HG03045 (cell line): ENCODE data around the gene MINK1.
"Not testable (repeated sequence)": the region's sequence is repeated elsewhere in the genome, so short reads cannot be mapped to it uniquely, and the experiment has no call there.

Experiments used
- ATAC-seq: cut with Tn5 transposase; IDR thresholded peaks from one replicate; pipeline ENCODE4 v1.9.1; 2021; ENCODE audit warnings: mild to moderate bottlenecking, moderate library complexity; ENCODE audit not compliant: unreplicated experiment

MINK1 gene

DNA sequence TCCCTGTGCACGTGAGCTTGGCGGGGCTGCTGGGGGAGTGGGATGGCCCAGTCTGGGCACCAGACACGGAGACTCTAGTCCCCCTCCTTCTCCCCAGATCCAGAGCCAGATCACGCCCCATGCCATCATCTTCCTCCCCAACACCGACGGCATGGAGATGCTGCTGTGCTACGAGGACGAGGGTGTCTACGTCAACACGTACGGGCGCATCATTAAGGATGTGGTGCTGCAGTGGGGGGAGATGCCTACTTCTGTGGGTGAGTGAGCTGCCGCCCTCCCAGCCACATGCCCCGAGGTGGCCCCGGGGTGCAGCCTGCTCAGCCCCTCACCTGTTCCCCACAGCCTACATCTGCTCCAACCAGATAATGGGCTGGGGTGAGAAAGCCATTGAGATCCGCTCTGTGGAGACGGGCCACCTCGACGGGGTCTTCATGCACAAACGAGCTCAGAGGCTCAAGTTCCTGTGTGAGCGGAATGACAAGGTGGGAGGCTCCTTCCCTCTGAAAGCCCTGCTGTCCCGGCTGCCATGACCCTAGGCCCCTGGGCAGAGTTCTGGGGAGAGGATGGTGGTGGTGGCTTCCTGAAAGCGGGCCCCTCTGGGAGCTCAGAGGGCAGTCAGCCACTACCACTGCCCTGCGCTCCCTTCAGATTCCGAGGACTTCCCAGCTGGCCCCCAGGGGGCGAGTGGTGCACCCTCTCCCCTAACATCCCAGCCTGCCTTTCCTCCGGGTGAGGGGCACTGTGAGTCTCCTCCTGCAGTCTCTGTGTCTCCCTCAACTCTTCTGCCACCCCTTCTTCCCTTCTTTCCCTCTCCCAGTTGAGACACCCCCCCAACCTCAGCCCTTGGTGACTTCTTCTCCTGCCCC lies 63.4 kb downstream of the MINK1 start:
- no peak for ATAC-seq

DNA sequence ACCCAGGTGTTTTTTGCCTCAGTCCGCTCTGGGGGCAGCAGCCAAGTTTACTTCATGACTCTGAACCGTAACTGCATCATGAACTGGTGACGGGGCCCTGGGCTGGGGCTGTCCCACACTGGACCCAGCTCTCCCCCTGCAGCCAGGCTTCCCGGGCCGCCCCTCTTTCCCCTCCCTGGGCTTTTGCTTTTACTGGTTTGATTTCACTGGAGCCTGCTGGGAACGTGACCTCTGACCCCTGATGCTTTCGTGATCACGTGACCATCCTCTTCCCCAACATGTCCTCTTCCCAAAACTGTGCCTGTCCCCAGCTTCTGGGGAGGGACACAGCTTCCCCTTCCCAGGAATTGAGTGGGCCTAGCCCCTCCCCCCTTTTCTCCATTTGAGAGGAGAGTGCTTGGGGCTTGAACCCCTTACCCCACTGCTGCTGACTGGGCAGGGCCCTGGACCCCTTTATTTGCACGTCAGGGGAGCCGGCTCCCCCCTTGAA lies 64.1 kb downstream of the MINK1 start:
- no peak for ATAC-seq

DNA sequence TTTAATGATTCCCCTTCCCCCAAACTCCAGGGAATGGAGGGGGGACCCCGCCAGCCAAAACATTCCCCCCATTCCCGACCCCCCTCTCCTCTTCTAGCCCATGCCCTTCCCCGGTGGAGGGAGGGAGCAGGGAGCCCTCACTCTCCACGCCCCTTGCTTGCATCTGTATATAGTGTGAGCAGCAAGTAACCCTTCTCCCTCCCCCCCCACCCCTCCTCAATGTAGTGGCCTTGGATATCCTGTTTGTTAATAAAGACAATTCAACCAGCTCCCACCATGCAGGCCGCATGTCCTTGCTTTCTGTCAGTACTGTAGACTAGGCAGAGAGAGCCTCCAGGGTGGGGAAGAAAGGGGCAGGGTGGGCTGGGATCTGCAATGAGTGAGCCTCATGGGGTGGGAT lies 64.6 kb downstream of the MINK1 start:
- ATAC-seq: no peak

DNA sequence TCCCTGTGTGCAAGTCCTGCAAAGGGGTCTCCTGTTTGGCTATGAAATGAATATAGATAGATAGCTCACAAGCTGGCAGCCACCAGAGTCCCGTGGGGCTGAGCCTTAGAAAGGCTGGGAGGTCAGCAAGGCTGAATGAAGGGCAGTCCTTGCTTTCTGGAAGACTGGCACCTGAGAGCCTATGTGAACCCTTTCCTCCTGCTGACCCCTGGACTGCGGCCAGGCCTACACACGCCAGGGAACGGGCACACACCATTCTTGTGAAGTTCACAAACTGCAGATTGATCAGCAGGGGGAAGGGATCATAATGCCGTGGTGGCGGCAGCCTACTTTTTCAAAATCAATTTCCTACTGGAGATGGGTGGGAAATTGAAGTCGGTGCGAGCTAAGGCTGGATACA lies 65.2 kb downstream of the MINK1 start:
- no peak for ATAC-seq

DNA sequence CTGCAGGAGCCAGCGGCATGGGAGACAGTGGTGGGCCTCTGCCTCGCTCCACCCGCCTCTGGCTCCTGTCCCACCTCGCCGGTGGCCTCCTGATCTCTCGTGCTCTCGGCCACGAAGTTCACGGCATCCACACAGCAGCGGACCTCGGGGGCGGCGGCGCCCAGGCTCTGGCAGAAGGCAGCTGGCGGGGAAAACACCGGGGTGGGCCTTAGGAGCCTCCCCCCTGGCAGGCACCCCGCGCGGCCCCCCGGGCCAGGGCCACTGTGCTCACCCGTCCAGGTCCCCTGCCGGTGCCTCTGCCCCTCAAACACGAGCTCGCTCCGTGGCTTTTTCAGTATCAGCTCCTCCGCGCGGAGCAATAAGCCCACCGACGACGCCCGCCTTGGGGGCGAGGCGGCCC lies 65.8 kb downstream of the MINK1 start:
- ATAC-seq: peak; percentile 4

DNA sequence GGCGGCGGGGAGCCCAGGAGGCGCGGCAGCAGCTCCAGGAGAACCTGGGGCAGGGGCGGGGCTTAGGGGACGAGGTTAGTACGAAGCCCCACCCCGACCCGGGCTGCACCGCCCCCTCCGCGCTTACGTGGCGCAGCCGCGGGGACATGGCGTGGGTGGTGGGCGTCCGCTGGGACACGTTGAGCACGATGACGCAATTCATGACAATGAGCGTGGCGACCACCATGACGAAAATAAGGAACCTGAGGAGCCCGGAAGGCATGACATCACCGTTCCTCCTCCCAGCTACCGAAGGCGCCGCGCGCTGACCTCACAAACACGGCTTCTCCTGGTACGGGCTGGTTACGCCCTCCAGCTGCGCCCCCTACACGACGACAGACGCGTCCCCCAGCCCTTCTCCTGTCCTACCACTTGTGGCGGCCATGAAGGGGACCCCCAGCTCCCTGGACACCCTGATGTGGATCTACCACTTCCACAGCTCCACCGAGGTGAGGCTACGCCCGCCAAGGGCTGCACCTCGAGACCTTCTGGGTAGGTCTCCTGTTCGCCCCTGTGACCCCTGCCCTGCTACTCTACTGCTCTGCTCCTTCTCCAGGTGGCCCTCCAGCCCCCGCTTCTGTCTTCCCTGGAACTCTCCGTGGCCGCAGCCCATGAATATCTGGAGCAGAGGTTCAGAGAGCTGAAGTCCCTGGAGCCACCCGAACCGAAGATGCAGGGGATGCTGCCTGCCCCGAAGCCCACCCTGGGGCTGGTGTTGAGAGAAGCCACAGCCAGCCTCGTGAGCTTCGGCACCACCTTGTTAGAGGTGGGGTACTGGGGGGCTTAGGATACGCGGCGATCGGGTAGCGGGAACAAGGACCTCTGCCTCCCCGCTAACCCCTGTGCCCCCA lies 66.4 kb downstream of the MINK1 start, which contains the start of gene C17orf107:
TSS of gene C17orf107 (plus strand) at position 196 of the 890 bp plus-strand sequence. CDS start at position 423, 227 bp downstream.
- peak; percentile 58 for ATAC-seq

DNA sequence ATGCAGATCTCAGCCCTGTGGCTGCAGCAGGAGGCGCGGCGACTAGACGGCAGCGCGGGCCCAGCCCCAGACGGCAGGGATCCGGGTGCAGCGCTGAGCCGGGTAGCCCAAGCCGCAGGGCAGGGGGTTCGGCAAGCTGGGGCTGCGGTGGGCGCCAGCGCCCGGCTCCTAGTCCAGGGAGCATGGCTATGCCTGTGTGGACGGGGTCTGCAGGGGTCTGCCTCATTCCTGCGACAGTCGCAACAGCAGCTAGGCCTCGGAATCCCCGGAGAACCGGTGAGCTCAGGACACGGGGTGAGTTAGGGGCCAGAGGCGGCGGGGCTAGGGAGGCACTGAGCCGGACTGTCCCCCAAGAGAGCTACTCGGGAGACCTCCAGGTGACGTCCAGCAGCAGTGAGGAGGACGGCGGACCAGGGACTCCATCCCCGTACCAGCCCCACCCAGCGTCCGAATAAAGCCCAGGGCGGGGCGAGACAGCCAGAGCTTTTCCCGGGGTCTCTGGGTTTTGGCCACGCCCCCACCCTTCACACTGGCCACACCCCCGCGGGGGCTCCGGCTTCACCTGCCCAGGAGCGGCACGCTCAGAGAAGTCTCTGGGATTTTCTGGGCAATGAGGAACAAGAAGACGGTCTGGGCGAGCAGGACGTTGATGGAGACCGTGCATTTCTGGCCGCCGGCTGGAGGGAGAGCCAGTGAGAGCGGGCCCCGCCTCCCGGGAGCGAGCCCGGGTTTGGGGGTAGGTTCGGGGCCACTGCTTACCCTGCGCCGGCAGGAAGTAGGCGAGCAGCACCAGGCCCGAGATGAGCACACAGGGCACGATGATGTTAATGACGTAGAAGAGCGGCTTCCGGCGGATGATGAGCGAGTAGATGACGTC lies 67.3 kb downstream of the MINK1 start:
- no peak for ATAC-seq

DNA sequence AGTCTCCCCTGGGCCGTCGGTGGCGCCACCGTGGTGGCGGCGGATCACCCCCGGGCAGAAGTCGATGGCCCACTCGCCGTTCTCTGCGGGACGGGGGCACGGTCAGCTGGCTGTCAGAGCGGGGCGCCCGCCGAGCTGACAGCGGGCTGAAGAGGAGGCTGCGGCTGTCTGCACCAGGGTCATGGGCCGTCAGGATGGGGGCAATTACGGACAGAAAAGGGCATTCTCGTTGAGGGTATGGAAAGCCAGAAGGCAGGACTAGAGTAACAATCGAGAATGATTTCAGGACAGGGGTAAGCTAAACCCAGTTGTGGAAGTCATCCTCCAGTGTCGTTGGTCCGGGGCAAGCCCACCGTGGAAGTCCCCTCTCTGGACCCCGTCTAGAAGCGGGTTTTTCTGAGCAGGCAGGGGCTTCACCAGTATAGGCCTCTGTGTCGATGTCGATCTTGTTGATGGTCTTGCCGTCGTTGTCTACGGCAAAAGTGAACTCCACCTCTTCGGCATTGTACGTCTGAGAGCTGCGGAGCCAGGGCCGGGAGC lies 68.0 kb downstream of the MINK1 start:
- ATAC-seq: no peak

DNA sequence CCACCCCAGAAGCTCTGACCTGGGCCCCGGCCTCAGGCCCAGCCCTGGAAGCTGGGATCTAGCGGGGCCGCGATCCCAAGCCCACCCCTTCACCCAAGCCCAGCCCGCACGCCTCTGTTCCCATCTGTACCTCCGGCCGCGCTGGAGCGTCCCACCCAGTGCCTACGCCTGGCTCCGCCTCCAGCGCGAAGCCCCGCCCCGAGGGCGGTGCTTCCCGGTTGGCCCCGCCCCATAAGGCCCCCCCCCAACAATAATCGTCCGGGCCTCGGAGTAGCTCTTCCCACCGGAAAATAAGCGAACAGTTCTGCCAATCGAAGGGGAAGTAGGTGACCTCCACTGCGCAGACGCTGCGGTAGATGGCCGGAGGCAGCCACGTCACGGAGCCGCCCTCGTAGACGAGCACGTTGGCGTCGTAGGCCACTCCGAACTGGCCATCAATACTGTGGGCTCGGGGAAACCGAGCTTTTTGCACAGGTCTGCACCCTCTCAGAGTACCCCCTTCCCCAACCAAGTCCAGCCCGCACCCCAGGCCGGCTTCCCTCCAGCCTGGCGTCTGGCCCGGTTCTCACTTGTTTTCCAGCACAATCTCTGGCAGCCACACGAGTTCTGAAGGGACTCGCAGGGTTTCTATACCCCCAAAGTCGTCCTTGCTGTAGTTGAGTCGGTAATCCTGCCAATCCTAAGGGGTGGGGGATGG lies 68.7 kb downstream of the MINK1 start:
- ATAC-seq: no peak

DNA sequence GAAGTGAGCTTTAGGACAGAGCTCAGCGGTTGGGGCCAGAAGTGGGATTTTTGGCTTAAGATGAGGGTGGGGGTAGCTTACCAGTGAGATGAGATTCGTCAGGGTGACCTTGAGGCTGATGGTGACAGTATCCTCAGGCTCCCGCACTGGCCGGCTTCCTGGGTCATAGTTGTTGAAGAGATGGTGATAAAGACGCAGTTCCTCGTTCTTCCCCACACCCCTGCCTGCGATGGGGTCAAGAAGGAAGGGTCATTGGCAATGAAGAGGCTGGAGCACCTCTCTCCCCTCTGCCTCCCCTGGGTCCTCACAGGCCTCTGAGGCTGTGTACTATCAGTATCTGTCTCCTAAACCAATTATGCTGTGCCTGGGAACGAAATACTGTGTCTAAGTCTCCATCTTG lies 69.4 kb downstream of the MINK1 start:
- no peak for ATAC-seq

DNA sequence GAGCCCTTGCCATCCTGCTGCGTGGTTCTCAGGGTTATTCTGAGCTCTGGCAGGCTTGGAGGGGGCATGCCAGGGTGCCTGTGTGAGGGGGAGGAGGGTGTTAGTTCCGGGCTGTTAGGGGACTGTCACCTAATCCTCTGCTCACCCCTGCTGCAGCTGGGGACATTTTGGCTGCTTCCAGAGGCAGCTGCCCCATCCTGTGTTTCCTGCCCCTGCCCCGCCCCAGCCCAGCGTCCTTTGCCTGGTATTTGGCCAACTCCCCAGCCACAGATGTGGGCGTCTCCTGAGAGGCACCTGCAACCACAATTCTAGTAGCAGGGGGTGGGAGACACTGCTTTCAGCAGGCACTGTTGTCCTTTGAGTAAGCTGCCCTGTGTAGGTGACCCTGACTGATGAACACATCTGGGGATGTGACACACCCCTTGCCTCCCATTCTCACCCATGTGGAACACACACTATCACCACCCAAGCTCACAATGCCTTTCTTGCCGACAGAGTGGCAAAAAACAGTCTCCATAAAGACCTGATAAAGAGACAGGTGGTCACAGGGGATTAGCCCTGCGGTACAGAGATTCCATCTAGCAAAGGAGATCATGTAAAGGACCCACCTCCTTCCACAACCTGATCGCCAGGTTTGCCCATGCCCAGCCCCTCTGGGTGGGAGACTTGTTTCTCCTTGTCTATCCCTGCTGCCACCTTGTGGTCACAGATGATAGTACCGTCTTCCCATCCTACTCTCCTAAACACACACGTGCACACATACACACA lies 70.1 kb downstream of the MINK1 start, which contains the start of gene CHRNE:
TSS of gene CHRNE (minus strand) at position 48 of the 768 bp plus-strand sequence. CDS start at position 13, 35 bp downstream.
- no peak for ATAC-seq

DNA sequence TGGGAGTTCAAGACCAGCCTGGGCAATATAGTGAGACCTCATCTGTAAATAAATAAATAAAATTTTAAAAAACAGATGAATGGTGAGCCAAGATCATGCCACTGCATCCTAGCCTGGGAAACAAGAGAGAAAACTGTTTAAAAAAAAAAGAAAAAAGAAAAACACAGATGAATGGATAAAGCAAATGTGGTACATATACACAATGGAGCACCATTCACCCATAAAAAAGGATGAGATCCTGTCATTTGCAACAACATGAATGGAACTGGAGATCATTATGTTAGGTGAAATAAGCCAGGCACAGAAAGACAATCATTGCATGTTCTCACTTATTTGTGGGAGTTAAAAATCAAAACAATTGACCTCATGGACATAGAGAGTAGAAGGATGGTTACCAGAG lies 73.5 kb downstream of the MINK1 start:
- ATAC-seq: not testable (repeated sequence)

DNA sequence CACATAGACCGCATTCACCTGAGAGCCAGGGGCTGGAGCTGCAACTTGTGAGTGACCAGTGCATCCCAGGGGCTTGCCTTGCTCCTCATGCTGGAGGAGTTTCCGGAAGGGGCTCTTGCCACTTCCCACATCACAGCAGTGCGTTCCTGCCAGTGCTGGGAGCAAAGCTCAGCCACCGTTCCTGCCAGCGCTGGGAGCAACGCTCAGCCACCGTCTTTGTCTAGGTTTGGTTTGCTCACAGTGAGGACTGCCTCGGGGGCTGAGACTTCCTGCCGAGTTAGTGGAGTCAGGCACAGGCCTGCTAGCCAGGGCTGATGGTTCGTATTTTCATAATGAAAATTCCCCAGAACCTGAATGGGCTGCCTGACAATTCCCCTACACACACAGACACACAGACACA lies 75.2 kb downstream of the MINK1 start:
- ATAC-seq: no peak

DNA sequence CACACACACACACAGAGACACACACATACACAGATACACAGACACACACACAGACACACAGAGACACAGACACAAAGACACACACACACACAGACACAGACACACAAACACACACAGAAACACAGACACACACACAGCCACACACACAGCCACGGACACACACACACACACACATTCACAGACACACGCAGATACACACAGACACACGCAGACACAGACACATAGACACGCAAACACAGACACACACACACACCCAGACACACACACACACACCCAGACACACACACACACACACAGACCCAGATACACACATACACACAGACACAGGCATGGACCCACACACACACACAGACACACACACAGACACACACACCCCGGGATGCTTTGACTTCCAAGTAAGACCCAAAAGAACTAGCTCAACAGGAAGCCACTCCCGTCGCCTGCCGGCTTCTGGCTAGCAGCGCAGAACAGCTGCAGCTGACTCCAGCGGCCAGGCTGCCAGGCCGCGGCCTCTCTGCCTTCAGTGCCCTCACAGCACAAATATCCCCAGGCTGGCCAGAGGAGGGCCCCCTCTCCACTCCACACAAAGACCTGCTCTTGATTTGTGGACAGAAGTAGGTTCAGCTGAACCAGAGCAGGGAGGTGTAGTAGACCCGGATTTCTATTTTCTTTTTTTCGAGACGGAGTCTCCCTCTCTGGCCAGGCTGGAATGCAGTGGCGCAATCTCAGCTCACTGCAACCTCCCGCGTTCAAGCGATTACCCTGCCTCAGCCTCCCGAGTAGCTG lies 75.8 kb downstream of the MINK1 start:
- ATAC-seq: no peak

DNA sequence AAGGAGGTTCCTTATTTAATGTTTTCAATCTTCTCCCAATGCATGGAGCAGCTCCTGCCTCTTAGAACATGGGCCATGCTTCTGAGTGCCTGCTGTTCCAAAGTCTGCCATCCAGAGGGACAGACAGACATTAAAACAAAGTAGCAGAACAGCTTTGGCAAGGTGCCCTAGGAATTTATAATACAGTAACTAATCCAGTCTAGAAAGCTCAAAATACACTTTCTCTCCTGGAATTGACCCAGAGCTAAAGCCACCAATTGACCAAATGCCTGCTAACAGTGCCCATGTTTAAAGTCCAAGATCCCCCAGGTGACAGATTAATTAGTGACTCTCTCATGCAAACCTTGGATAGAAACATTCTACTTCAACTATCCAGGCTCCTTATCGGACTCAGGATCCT lies 80.9 kb downstream of the MINK1 start:
- no peak for ATAC-seq

DNA sequence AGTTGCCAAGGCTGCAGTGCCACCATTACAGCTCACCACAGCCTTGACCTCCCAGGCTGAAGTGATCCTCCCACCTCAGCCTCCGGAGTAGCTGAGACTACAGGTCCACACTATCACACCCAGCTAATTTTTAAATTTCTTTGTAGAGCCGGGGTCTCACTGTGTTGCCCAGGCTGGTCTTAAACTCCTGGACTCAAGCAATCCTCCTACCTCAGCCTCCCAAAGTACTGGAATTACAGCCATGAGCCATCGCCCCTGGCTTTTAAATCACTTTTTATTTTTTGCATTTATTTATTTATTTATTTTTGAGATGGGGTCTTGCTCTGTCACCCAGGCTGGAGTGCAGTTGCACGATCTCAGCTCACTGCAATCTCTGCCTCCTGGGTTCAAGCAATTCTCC lies 81.4 kb downstream of the MINK1 start:
- ATAC-seq: not testable (repeated sequence)

DNA sequence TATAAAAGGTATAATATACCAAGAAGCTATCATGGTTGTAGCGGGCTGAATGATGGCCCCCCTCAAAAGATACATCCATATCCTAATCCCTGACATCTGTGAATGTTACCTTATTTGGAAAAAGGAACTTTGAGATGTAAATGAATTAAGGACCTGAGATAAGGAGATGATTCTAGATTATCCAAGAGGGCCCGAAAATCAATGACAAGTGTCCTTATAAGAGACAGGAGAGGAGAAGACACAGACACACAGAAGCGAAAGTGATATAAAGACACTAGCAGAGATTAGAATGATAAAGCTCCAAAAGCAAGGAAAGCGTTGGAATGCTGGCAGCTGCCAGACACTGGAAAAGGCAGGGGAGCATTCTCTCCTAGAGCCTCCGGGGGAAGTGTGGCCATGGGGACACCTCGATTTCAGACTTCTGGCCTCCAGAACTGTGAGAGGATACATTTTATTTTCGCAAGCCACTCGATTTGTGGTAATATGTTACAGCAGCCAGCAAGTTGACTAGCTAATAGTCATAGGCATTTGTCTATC lies 86.4 kb downstream of the MINK1 start:
- no peak for ATAC-seq
